ENCODE measurements around the gene PAPPA.

DNA sequence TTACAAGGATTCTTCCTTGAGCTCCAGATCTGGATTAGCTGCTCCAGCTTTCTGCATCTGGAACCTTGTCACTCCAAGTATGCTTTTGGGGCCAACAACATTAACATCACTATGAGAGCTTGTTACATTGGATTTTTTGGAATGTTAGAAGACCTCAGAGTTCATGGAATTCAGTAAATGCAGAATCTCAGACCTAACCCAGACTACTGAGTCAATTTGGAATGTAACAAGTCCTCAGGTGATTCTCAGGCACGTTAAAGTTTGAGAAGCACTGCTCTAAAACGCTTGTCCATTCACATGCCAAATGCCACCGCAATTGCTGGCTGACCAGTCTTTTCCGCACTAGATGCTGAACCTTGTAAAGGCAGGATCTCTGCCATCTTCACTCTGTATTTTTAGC is 282.1 kb downstream of the PAPPA start:
- TF ChIP-seq, protein P1, sequence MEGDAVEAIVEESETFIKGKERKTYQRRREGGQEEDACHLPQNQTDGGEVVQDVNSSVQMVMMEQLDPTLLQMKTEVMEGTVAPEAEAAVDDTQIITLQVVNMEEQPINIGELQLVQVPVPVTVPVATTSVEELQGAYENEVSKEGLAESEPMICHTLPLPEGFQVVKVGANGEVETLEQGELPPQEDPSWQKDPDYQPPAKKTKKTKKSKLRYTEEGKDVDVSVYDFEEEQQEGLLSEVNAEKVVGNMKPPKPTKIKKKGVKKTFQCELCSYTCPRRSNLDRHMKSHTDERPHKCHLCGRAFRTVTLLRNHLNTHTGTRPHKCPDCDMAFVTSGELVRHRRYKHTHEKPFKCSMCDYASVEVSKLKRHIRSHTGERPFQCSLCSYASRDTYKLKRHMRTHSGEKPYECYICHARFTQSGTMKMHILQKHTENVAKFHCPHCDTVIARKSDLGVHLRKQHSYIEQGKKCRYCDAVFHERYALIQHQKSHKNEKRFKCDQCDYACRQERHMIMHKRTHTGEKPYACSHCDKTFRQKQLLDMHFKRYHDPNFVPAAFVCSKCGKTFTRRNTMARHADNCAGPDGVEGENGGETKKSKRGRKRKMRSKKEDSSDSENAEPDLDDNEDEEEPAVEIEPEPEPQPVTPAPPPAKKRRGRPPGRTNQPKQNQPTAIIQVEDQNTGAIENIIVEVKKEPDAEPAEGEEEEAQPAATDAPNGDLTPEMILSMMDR (IDR thresholded peaks at IDR 0.05) = no peak
- TF ChIP-seq POLR2A (IDR thresholded peaks at IDR 0.05) = no peak
